ENCODE data around the gene CLDND1.

The CLDND1 gene

GRCh38 chr3:98551754-98552153 is 29.1 kb upstream of the CLDND1 start:
- no peak for ATAC-seq
- TF ChIP-seq ZFP30 (CRISPR knock-in tag; IDR thresholded peaks at IDR 0.05) (no peak), SNAI2 (CRISPR knock-in tag; IDR thresholded peaks at IDR 0.05) (no peak), ISL1 (CRISPR knock-in tag; IDR thresholded peaks at IDR 0.05) (no peak), TCF4 (CRISPR knock-in tag; IDR thresholded peaks at IDR 0.05; ENCODE audit: borderline replicate concordance) (no peak), ARNTL (CRISPR knock-in tag; IDR thresholded peaks at IDR 0.05; ENCODE audit: borderline replicate concordance, low read depth) (no peak), RARB (CRISPR knock-in tag; IDR thresholded peaks at IDR 0.05) (no peak), PATZ1 (CRISPR knock-in tag; IDR thresholded peaks at IDR 0.05; ENCODE audit: borderline replicate concordance) (no peak), CSDC2 (CRISPR knock-in tag; IDR thresholded peaks at IDR 0.05) (no peak), ZC3H10 (CRISPR knock-in tag; IDR thresholded peaks at IDR 0.05) (no peak), OSR1 (CRISPR knock-in tag; IDR thresholded peaks at IDR 0.05) (no peak), PPARA (CRISPR knock-in tag; IDR thresholded peaks at IDR 0.05; ENCODE audit: borderline replicate concordance) (no peak), ZNF565 (CRISPR knock-in tag; conservative IDR thresholded peaks at IDR 0.05; ENCODE audit: low read depth) (no peak), TOX (CRISPR knock-in tag; IDR thresholded peaks at IDR 0.05; ENCODE audit: borderline replicate concordance) (no peak), GLIS3 (CRISPR knock-in tag; IDR thresholded peaks at IDR 0.05) (no peak), POU6F1 (CRISPR knock-in tag; IDR thresholded peaks at IDR 0.05; ENCODE audit: borderline replicate concordance, low read depth) (no peak), ZFP3 (CRISPR knock-in tag; IDR thresholded peaks at IDR 0.05) (no peak), ESRRG (CRISPR knock-in tag; IDR thresholded peaks at IDR 0.05) (no peak), ZNF70 (CRISPR knock-in tag; IDR thresholded peaks at IDR 0.05) (no peak)
- TF ChIP-seq, protein P1, sequence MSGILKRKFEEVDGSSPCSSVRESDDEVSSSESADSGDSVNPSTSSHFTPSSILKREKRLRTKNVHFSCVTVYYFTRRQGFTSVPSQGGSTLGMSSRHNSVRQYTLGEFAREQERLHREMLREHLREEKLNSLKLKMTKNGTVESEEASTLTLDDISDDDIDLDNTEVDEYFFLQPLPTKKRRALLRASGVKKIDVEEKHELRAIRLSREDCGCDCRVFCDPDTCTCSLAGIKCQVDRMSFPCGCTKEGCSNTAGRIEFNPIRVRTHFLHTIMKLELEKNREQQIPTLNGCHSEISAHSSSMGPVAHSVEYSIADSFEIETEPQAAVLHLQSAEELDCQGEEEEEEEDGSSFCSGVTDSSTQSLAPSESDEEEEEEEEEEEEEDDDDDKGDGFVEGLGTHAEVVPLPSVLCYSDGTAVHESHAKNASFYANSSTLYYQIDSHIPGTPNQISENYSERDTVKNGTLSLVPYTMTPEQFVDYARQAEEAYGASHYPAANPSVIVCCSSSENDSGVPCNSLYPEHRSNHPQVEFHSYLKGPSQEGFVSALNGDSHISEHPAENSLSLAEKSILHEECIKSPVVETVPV (CRISPR knock-in tag; IDR thresholded peaks at IDR 0.05): no peak
- TF ChIP-seq, protein P2, sequence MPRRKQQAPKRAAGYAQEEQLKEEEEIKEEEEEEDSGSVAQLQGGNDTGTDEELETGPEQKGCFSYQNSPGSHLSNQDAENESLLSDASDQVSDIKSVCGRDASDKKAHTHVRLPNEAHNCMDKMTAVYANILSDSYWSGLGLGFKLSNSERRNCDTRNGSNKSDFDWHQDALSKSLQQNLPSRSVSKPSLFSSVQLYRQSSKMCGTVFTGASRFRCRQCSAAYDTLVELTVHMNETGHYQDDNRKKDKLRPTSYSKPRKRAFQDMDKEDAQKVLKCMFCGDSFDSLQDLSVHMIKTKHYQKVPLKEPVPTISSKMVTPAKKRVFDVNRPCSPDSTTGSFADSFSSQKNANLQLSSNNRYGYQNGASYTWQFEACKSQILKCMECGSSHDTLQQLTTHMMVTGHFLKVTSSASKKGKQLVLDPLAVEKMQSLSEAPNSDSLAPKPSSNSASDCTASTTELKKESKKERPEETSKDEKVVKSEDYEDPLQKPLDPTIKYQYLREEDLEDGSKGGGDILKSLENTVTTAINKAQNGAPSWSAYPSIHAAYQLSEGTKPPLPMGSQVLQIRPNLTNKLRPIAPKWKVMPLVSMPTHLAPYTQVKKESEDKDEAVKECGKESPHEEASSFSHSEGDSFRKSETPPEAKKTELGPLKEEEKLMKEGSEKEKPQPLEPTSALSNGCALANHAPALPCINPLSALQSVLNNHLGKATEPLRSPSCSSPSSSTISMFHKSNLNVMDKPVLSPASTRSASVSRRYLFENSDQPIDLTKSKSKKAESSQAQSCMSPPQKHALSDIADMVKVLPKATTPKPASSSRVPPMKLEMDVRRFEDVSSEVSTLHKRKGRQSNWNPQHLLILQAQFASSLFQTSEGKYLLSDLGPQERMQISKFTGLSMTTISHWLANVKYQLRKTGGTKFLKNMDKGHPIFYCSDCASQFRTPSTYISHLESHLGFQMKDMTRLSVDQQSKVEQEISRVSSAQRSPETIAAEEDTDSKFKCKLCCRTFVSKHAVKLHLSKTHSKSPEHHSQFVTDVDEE (CRISPR knock-in tag; IDR thresholded peaks at IDR 0.05): no peak

DNA sequence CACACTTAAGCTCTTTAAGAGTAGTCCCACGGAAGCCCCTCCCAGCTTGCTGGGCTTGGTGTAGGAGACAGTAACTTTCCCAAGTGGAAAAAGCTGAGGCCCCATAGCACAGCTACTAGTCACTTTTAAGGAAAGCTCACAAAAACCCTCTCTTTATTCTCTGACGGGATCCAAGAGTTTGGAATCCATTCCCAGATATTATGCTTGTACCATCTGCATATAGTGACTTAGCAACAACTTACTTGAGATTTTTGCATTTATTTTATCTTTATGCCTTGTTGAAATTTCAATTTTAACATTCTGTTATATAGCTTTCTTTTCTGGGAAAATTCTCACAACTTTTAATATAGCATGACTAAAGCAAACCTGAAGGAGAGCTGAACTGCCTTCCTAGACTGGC is 28.5 kb upstream of the CLDND1 start:
- no peak for ATAC-seq
- TF ChIP-seq ZFP3 (CRISPR knock-in tag; IDR thresholded peaks at IDR 0.05) (no peak), ZNF8 (CRISPR knock-in tag; IDR thresholded peaks at IDR 0.05) (no peak), CSDC2 (CRISPR knock-in tag; IDR thresholded peaks at IDR 0.05) (no peak), CREB5 (CRISPR knock-in tag; IDR thresholded peaks at IDR 0.05; ENCODE audit: low read depth) (no peak), GLIS3 (CRISPR knock-in tag; IDR thresholded peaks at IDR 0.05) (no peak), ZFP30 (CRISPR knock-in tag; IDR thresholded peaks at IDR 0.05) (no peak), SNAI2 (CRISPR knock-in tag; IDR thresholded peaks at IDR 0.05) (no peak), ARNTL (CRISPR knock-in tag; IDR thresholded peaks at IDR 0.05; ENCODE audit: borderline replicate concordance, low read depth) (no peak), ISL1 (CRISPR knock-in tag; IDR thresholded peaks at IDR 0.05) (no peak), ZNF70 (CRISPR knock-in tag; IDR thresholded peaks at IDR 0.05) (no peak), BACH2 (CRISPR knock-in tag; IDR thresholded peaks at IDR 0.05; ENCODE audit: borderline replicate concordance) (no peak)
- TF ChIP-seq, protein P1 (CRISPR knock-in tag; IDR thresholded peaks at IDR 0.05): no peak

All from SK-N-SH treated with all-trans-retinoic acid at 6 μM for 48 hours (cell line).